Measurements from ENCODE around the gene MC1R.

The MC1R gene

GRCh38 chr16:89944773-89945172 lies 26.1 kb downstream of the MC1R start:
- TF ChIP-seq CTCF (IDR thresholded peaks at IDR 0.05) (no peak), ZFX (IDR thresholded peaks at IDR 0.05; ENCODE audit: borderline replicate concordance) (no peak)
- H3K27ac ChIP-seq = no peak overlapping the region

GRCh38 chr16:89945654-89946053 lies 27.0 kb downstream of the MC1R start:
- no peak for TF ChIP-seq ZFX (IDR thresholded peaks at IDR 0.05; ENCODE audit: borderline replicate concordance)
- TF ChIP-seq CTCF (IDR thresholded peaks at IDR 0.05) = peak; percentile 66
- H3K27ac ChIP-seq = no peak overlapping the region

GRCh38 chr16:89946515-89946914 lies 27.9 kb downstream of the MC1R start:
- TF ChIP-seq ZFX (IDR thresholded peaks at IDR 0.05; ENCODE audit: borderline replicate concordance) (no peak), CTCF (IDR thresholded peaks at IDR 0.05) (no peak)
- H3K27ac ChIP-seq = no peak overlapping the region

- TF ChIP-seq CTCF (IDR thresholded peaks at IDR 0.05) (no peak), ZFX (IDR thresholded peaks at IDR 0.05; ENCODE audit: borderline replicate concordance) (no peak)
- H3K27ac ChIP-seq = no peak overlapping the region
Measured at GRCh38 chr16:89949121-89949742, 30.6 kb downstream of the MC1R start.

- TF ChIP-seq CTCF (IDR thresholded peaks at IDR 0.05) (no peak), ZFX (IDR thresholded peaks at IDR 0.05; ENCODE audit: borderline replicate concordance) (no peak)
- H3K27ac ChIP-seq = no peak overlapping the region
Measured at GRCh38 chr16:89949756-89950155, 31.1 kb downstream of the MC1R start.

GRCh38 chr16:89951509-89951908 lies 32.8 kb downstream of the MC1R start:
- TF ChIP-seq CTCF (IDR thresholded peaks at IDR 0.05) = no peak
- TF ChIP-seq ZFX (IDR thresholded peaks at IDR 0.05; ENCODE audit: borderline replicate concordance) = no peak
- H3K27ac ChIP-seq = no peak overlapping the region

- no peak overlapping the region for H3K27ac ChIP-seq
- TF ChIP-seq ZFX (IDR thresholded peaks at IDR 0.05; ENCODE audit: borderline replicate concordance) (no peak), CTCF (IDR thresholded peaks at IDR 0.05) (no peak)
Measured at GRCh38 chr16:89952049-89952448, 33.4 kb downstream of the MC1R start.
